K562 (cell line): ENCODE data around the gene CBLC.

ENCODE experiments used
- CBX5 ChIP-seq: IDR thresholded peaks from 2 replicates; pipeline ENCODE4 v1.6.1; 2014; ENCODE audit warnings: low read depth, borderline replicate concordance
- ETS2 ChIP-seq: IDR thresholded peaks from 2 replicates; pipeline ENCODE4 v1.6.1; 2016; ENCODE audit warnings: borderline replicate concordance, missing genetic modification characterization, mild to moderate bottlenecking, moderate library complexity, missing compliant biosample characterization; ENCODE audit not compliant: poor library complexity, severe bottlenecking
- MAFK ChIP-seq: IDR thresholded peaks from 2 replicates; pipeline ENCODE4 v1.6.1; 2011; ENCODE audit warnings: low read length, improper control_type of control experiment
- POLR2A ChIP-seq: fragments of 450-650 bp; conservative IDR thresholded peaks from 2 replicates; pipeline ENCODE4 v1.6.1; 2016
- TF ChIP-seq, protein P1 (sequence below), 3 experiments: IDR thresholded peaks in 2 of 3; conservative IDR thresholded peaks in 1 of 3; 2 replicates each; pipeline ENCODE4 v1.5.1; 2011 to 2012; ENCODE audit warnings: low read length in 3 of 3, mild to moderate bottlenecking in 3 of 3, control low read depth in 2 of 3, improper control_type of control experiment in 1 of 3, inconsistent platforms in 1 of 3, low read depth in 1 of 3, mixed read lengths in 1 of 3, moderate library complexity in 1 of 3; ENCODE audit not compliant: insufficient read depth in 2 of 3

DNA sequence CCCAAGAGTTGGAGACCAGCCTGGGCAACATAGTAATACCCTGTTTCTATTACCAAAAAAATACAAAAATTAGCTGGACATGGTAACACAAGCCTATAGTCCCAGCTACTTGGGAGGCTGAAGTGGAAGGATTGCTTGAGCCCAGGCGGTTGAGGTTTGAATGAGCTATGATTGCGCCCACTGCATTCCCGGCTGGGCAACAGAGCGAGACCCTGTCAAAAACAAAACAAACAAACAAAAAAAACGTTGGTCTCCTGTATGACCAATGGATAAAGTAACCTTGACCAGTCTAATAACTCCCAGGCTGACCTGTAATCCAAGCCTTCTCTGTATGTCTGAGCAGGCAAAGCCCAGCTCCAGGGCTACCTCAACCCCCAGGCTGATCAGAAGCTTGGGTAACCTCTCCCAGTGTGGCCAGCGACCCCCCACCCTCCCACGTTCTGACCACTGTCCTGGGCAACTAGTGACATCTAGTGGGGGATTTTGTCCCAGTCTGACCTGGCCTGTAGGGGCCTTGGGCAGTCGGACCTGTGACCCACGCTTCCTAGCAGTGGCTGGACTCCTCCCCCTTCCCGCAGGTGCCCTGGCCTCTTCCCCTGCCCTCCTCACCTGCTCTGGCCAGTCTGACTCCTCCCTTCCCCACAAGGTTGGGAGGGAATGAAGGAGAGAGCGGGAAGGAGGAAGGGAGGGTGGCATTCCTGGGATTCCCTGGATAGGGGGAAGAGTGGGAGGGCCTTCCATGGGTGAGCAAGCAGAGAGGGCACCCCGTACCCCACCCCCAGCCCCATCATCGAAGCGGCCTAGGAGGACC, 30.2 kb downstream of the CBLC start:
- TF ChIP-seq, protein P1, sequence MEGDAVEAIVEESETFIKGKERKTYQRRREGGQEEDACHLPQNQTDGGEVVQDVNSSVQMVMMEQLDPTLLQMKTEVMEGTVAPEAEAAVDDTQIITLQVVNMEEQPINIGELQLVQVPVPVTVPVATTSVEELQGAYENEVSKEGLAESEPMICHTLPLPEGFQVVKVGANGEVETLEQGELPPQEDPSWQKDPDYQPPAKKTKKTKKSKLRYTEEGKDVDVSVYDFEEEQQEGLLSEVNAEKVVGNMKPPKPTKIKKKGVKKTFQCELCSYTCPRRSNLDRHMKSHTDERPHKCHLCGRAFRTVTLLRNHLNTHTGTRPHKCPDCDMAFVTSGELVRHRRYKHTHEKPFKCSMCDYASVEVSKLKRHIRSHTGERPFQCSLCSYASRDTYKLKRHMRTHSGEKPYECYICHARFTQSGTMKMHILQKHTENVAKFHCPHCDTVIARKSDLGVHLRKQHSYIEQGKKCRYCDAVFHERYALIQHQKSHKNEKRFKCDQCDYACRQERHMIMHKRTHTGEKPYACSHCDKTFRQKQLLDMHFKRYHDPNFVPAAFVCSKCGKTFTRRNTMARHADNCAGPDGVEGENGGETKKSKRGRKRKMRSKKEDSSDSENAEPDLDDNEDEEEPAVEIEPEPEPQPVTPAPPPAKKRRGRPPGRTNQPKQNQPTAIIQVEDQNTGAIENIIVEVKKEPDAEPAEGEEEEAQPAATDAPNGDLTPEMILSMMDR (IDR thresholded peaks at IDR 0.05 in 2 of 3, conservative IDR thresholded peaks at IDR 0.05 in 1 of 3; ENCODE audit: insufficient read depth in 2 of 3, low read depth in 1 of 3, low read length in 3 of 3), result peak; percentile 79 to 91 (median 81)
- TF ChIP-seq MAFK (no peak), CBX5 (no peak), ETS2 (tag) (no peak), POLR2A (no peak)
